Calu3 (cell line): Measurements from ENCODE around the gene FER. TPM values are rescaled to one million over a fixed set of nuclear protein-coding genes. Genes with fewer than 3 reads are reported as not detected.

Source experiments
- BruUV-seq: library from RNA; stranded (reverse); fragments of 400-500 nt; replicated peaks from 2 replicates; lab custom pipeline; 2021; lab: Mats Ljungman, UMichigan
- CTCF ChIA-PET: fragments of 300-600 bp; sonication (Branson Sonifier 250); formaldehyde crosslinking; loops from one replicate; lab custom pipeline; 2022; ENCODE audit warnings: antibody characterized with exemption; lab: Charles Lee
- DNase-seq: peaks from one replicate; pipeline ENCODE4 v3.0.0; 2022
- H3K27ac Mint-ChIP-seq: one replicate; pipeline ENCODE4 v1.8.0; 2022; ENCODE audit warnings: mixed read lengths; ENCODE audit not compliant: unreplicated experiment
- H3K27me3 Mint-ChIP-seq: one replicate; pipeline ENCODE4 v1.8.0; 2022; ENCODE audit warnings: mixed read lengths; ENCODE audit not compliant: unreplicated experiment
- H3K36me3 Mint-ChIP-seq: one replicate; pipeline ENCODE4 v1.8.0; 2022; ENCODE audit warnings: mild to moderate bottlenecking, moderate library complexity, mixed read lengths; ENCODE audit not compliant: insufficient read depth, unreplicated experiment
- H3K4me1 Mint-ChIP-seq: one replicate; pipeline ENCODE4 v1.8.0; 2022; ENCODE audit warnings: mild to moderate bottlenecking, low read depth, mixed read lengths; ENCODE audit not compliant: unreplicated experiment
- H3K4me3 Mint-ChIP-seq: one replicate; pipeline ENCODE4 v1.8.0; 2022; ENCODE audit warnings: mild to moderate bottlenecking, low read depth, moderate library complexity, mixed read lengths; ENCODE audit not compliant: unreplicated experiment
- H3K9me3 Mint-ChIP-seq: one replicate; pipeline ENCODE4 v1.8.0; 2022; ENCODE audit warnings: low read depth, mixed read lengths; ENCODE audit not compliant: unreplicated experiment
- CTCF ChIP-seq: fragments of 200-600 bp; IDR thresholded peaks from one replicate; pipeline ENCODE4 v1.8.0; 2022; ENCODE audit warnings: antibody characterized with exemption; ENCODE audit not compliant: unreplicated experiment
- intact Hi-C: fragments of 100-400 bp; cut with micrococcal nuclease; formaldehyde crosslinking; loops from one replicate; pipeline ENCODE4 v1.10.0; 2022; ENCODE audit not compliant: unreplicated experiment
- total RNA-seq: library from RNA; stranded (reverse); gene quantifications from 2 replicates; pipeline ENCODE4 v1.2.3, GENCODE V29; 2022

Gene FER
- total RNA-seq, 1 experiment from 2014 or later = 32.9 TPM

- no peaks in the 10 kb centered on the region for H3K9me3 Mint-ChIP-seq
- H3K4me3 Mint-ChIP-seq = peak overlapping the region; percentile 94
- peak overlapping the region; percentile 90 for H3K27ac Mint-ChIP-seq
- CTCF ChIA-PET = interaction anchor here (0.5 to 2.4 kb wide), 7 partner anchors 13 to 960 kb away, joined by 3 to 13 read pairs (median 4); partner anchors contain the start of genes FER and PJA2
- no TSS peak for BruUV-seq
- H3K27me3 Mint-ChIP-seq = no peaks in the 10 kb centered on the region
- H3K36me3 Mint-ChIP-seq = peaks cover 17% of the 10 kb centered on the region
- no peak for TF ChIP-seq CTCF
- DNase-seq = no peak
- intact Hi-C loops = loop anchor here (5.0 kb wide), 1 partner anchor 739 kb away; no protein-coding TSS in a partner anchor
- H3K4me1 Mint-ChIP-seq = peaks cover 39% of the 10 kb centered on the region
Observed at GRCh38 chr5:108728566-108729241, 19.0 kb upstream of the FER start.

GRCh38 chr5:108729242-108729615 is 18.5 kb upstream of the FER start:
- no peak overlapping the region for H3K27ac Mint-ChIP-seq
- no peaks in the 10 kb centered on the region for H3K27me3 Mint-ChIP-seq
- intact Hi-C loops = loop anchor here (5.0 kb wide), 1 partner anchor 738 kb away; no protein-coding TSS in a partner anchor
- TF ChIP-seq CTCF = no peak
- CTCF ChIA-PET = interaction anchor here (0.8 to 2.4 kb wide), 2 partner anchors 20 to 29 kb away, joined by 4 to 13 read pairs; partner anchors contain the start of gene FER
- H3K9me3 Mint-ChIP-seq = no peaks in the 10 kb centered on the region
- DNase-seq = no peak
- peaks cover 39% of the 10 kb centered on the region for H3K4me1 Mint-ChIP-seq
- BruUV-seq = no TSS peak
- peaks cover 17% of the 10 kb centered on the region for H3K36me3 Mint-ChIP-seq
- no peak overlapping the region for H3K4me3 Mint-ChIP-seq

GRCh38 chr5:108730617-108731340 is 16.9 kb upstream of the FER start:
- no peaks in the 10 kb centered on the region for H3K27me3 Mint-ChIP-seq
- DNase-seq = no peak
- TF ChIP-seq CTCF = no peak
- BruUV-seq = no TSS peak
- no peak overlapping the region for H3K27ac Mint-ChIP-seq
- no peaks in the 10 kb centered on the region for H3K9me3 Mint-ChIP-seq
- H3K4me3 Mint-ChIP-seq = no peak overlapping the region
- peaks cover 39% of the 10 kb centered on the region for H3K4me1 Mint-ChIP-seq
- CTCF ChIA-PET = no interaction called here
- H3K36me3 Mint-ChIP-seq = peaks cover 17% of the 10 kb centered on the region
- intact Hi-C loops = loop anchor here (2.0 kb wide), 1 partner anchor 16 kb away; the partner anchor contains the start of gene FER

- H3K36me3 Mint-ChIP-seq = no peaks in the 10 kb centered on the region
- no peaks in the 10 kb centered on the region for H3K27me3 Mint-ChIP-seq
- H3K27ac Mint-ChIP-seq = no peak overlapping the region
- intact Hi-C loops = no loop called here
- TF ChIP-seq CTCF = no peak
- H3K9me3 Mint-ChIP-seq = no peaks in the 10 kb centered on the region
- DNase-seq = no peak
- no TSS peak for BruUV-seq
- CTCF ChIA-PET = no interaction called here
- no peak overlapping the region for H3K4me3 Mint-ChIP-seq
- H3K4me1 Mint-ChIP-seq = peaks cover under 1% of the 10 kb centered on the region
Observed at GRCh38 chr5:108735790-108736189, 11.9 kb upstream of the FER start.
